ENCODE results near the gene MAPKAP1. TPM values are rescaled to one million over a fixed set of nuclear protein-coding genes. Genes with fewer than 3 reads are reported as not detected.

MAPKAP1 gene
- total and polyA plus RNA-seq, 2 of the 13 experiments (the other 11 are each of a cell fraction or from before 2014, with no cell fraction given), result 45.0 to 64.3 TPM

- Histone ChIP-seq H3K27ac (ENCODE audit: extremely low read length, insufficient read depth, low read length) (no peak overlapping the region), H3K27me3 (ENCODE audit: control insufficient read depth in 1 of 2, insufficient read depth in 2 of 2, low read length in 2 of 2) (no peaks in the 10 kb centered on the region), H2AFZ (ENCODE audit: low read length) (no peak overlapping the region), H3K9me3 (ENCODE audit: low read length) (no peaks in the 10 kb centered on the region), H3K79me2 (ENCODE audit: insufficient read depth, low read length) (no peaks in the 10 kb centered on the region), H3K4me2 (ENCODE audit: low read depth, low read length) (no peak overlapping the region), H3K36me3 (replicated peaks in 1 of 2; ENCODE audit: control insufficient read depth in 1 of 2, insufficient read depth in 2 of 2, low read length in 2 of 2) (no peaks in the 10 kb centered on the region), H4K20me1 (ENCODE audit: insufficient read depth, low read length) (no peaks in the 10 kb centered on the region), H3K4me3 (replicated peaks in 1 of 3; ENCODE audit: insufficient read depth in 1 of 3, low read depth in 2 of 3, low read length in 3 of 3) (no peak overlapping the region), H3K4me1 (ENCODE audit: insufficient read depth, low read length) (no peaks in the 10 kb centered on the region), H3K9ac (ENCODE audit: insufficient read depth, low read depth, low read length) (no peak overlapping the region)
- in situ Hi-C loops (cut with HindIII; ENCODE audit: extremely low pct_ligation_motif_present, low pct_unique_long_range_greater_than_20kb), result no loop called here
- no TSS peak for BruUV-seq (replicated peaks)
- no peak for TF ChIP-seq ZSCAN30 (CRISPR knock-in tag; IDR thresholded peaks at IDR 0.05)
- TF ChIP-seq, protein P1, sequence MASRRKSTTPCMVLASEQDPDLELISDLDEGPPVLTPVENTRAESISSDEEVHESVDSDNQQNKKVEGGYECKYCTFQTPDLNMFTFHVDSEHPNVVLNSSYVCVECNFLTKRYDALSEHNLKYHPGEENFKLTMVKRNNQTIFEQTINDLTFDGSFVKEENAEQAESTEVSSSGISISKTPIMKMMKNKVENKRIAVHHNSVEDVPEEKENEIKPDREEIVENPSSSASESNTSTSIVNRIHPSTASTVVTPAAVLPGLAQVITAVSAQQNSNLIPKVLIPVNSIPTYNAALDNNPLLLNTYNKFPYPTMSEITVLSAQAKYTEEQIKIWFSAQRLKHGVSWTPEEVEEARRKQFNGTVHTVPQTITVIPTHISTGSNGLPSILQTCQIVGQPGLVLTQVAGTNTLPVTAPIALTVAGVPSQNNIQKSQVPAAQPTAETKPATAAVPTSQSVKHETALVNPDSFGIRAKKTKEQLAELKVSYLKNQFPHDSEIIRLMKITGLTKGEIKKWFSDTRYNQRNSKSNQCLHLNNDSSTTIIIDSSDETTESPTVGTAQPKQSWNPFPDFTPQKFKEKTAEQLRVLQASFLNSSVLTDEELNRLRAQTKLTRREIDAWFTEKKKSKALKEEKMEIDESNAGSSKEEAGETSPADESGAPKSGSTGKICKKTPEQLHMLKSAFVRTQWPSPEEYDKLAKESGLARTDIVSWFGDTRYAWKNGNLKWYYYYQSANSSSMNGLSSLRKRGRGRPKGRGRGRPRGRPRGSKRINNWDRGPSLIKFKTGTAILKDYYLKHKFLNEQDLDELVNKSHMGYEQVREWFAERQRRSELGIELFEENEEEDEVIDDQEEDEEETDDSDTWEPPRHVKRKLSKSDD (CRISPR knock-in tag; IDR thresholded peaks at IDR 0.05; ENCODE audit: low read depth), result no peak
- no peak for TF ChIP-seq TERF1 (CRISPR knock-in tag; IDR thresholded peaks at IDR 0.05)
- TF ChIP-seq ZNF572 (CRISPR knock-in tag; IDR thresholded peaks at IDR 0.05), result no peak
- TF ChIP-seq ZNF256 (CRISPR knock-in tag; conservative IDR thresholded peaks at IDR 0.05), result no peak
- no peak for TF ChIP-seq SRSF4 (IDR thresholded peaks at IDR 0.05; ENCODE audit: low read depth, low read length, poor library complexity, severe bottlenecking)
- no peak for TF ChIP-seq MBNL3 (CRISPR knock-in tag; conservative IDR thresholded peaks at IDR 0.05)
- no peak for TF ChIP-seq KMT2A (CRISPR knock-in tag; IDR thresholded peaks at IDR 0.05)
- TF ChIP-seq, protein P2, sequence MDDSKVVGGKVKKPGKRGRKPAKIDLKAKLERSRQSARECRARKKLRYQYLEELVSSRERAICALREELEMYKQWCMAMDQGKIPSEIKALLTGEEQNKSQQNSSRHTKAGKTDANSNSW (CRISPR knock-in tag; IDR thresholded peaks at IDR 0.05; ENCODE audit: borderline replicate concordance), result no peak
- TF ChIP-seq KDM6A (CRISPR knock-in tag; IDR thresholded peaks at IDR 0.05; ENCODE audit: low read depth), result no peak
- no peak for TF ChIP-seq SP140L (CRISPR knock-in tag; IDR thresholded peaks at IDR 0.05; ENCODE audit: borderline replicate concordance)
- TF ChIP-seq ZBTB33 (CRISPR knock-in tag; IDR thresholded peaks at IDR 0.05), result no peak
- TF ChIP-seq, protein P3, sequence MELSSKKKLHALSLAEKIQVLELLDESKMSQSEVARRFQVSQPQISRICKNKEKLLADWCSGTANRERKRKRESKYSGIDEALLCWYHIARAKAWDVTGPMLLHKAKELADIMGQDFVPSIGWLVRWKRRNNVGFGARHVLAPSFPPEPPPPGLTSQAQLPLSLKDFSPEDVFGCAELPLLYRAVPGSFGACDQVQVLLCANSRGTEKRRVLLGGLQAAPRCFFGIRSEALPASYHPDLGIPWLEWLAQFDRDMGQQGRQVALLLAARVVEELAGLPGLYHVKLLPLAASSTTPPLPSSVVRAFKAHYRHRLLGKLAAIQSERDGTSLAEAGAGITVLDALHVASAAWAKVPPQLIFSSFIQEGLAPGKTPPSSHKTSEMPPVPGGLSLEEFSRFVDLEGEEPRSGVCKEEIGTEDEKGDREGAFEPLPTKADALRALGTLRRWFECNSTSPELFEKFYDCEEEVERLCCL (CRISPR knock-in tag; IDR thresholded peaks at IDR 0.05; ENCODE audit: borderline replicate concordance), result no peak
- TF ChIP-seq FOXP1 (IDR thresholded peaks at IDR 0.05), result no peak
- TF ChIP-seq FOXP1 (CRISPR knock-in tag; IDR thresholded peaks at IDR 0.05), result no peak
- no peak for TF ChIP-seq MXI1 (IDR thresholded peaks at IDR 0.05; ENCODE audit: borderline replicate concordance, low read depth, low read length)
- DNase-seq (ENCODE audit: low spot score) (no peak), FAIRE-seq (no peak), ATAC-seq (no peak)
- ChIA-PET CTCF (ENCODE audit: low intra/inter-chr PET ratio, low total read pairs) (no interaction called here), POLR2A (no interaction called here)
- 94% methylated on average over 2 of the region's 2 CpGs for WGBS (ENCODE audit: low lambda C conversion rate)
- intact Hi-C loops (cut with micrococcal nuclease; ENCODE audit: unreplicated experiment), result no loop called here
Measured at GRCh38 chr9:125611121-125611765, 95.8 kb downstream of the MAPKAP1 start.

All from HepG2 (cell line).